ENCODE measurements around the gene KRTAP5-6.
A peak's percentile ranks its signal among the peaks of the same experiment; 100 is the strongest.
"Not testable (repeated sequence)": the region's sequence is repeated elsewhere in the genome, so short reads cannot be mapped to it uniquely, and the experiment has no call there.

The KRTAP5-6 gene

GRCh38 chr11:1661454-1662269 is 35.3 kb upstream of the KRTAP5-6 start:
- not testable (repeated sequence) for DNase-seq

GRCh38 chr11:1662699-1663283 is 34.2 kb upstream of the KRTAP5-6 start:
- DNase-seq, result not testable (repeated sequence)

- no peak for DNase-seq
Observed at GRCh38 chr11:1665313-1665712, 31.7 kb upstream of the KRTAP5-6 start.

DNA sequence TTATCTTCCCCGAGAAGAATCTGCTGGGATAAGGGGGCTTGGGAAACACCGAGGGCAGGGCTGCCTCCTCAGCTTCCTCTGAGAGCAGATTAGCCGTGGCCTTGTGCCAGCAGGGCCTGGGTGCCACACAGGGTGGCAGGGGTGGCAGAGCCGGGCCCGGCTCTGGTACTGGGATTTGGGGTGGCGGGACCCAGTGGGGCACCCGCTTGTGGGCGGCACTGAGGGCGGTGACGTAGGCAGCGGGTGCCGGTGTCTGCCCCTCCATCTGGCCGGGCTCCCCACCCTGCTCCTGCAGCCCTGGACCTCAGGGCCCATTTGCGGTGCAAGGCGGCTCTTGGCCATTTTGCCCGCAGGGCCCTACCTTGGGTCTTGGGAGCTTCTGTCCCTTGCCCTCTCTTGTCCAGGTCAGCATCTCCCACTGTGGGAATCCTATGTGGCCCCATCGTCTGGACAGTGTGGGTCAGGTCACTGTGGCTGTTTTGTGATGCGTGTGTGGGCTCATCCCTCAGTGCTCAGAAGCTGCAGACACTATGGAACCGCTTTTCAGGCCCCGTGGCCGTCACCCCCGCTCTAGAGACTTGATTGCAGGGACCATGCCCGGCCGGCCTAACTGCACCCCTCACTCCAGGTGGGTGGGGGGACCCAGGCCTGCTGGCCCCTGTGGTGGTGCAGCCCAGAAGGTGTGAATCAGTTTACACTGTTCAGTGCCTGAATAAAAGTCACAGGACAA is 29.7 kb upstream of the KRTAP5-6 start:
- peak; percentile 8 for DNase-seq

GRCh38 chr11:1667906-1668305 is 29.1 kb upstream of the KRTAP5-6 start:
- DNase-seq, result peak; percentile 36

DNA sequence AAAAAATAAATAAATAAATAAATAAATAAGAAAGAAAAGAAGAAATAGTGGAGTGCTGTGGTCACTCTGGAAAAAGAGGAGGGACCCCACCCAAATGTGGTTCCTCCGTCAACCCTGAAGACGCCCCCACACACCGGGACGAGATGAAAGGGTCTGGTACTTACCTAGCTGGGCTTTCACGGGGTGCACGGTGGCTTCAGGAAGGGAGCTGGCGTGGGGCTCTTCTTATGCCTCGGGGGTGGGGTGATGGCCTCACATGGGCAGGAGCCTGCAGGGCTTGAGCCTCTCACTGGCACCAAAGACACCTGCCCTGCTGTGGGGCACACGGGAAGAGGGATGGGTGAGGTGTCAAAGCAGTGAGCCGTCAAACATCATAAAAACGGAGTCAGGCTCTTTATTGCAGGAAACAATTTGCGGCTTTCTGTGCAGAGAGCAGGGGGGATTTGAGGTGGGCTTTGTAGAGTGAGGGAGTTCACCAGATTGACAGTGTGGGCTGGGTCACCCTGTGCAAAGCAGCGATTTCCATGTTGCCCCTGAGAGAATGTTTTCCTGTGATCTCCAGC is 28.0 kb upstream of the KRTAP5-6 start:
- DNase-seq, result no peak

DNA sequence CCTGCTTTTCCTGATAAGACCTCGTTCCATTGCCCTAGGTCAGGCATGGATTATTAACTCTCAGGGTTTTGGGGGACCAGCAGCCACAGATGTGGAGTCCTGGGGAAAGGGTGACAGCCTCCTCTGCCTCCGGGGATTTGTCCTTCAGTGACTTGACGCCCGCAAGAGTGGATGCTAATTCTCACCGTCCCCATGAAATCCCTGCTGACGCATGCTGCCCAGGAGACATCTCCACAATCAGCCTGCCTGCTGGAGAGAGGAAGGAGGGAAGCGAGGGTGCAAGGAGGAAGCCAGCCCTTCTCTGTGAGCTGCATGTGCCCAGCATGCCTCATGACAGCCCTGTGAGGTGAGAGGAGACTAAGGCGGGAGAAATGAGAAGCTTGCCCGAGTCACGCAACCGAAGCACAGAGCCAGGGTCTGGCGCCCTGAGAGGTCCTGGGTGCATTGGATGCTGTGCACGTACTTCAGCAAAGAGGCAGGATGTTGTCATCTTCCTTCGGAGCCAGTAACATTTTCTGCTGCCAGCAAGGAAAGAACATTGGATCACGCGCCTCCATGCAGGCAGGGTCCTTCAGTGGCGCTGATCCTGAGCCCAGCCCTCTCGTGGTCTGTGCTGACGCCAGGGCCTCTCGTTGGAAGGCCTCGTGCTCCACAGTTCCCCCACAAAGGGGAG is 27.3 kb upstream of the KRTAP5-6 start:
- peak; percentile 50 for DNase-seq

GRCh38 chr11:1670457-1670856 is 26.5 kb upstream of the KRTAP5-6 start:
- DNase-seq, result not testable (repeated sequence)

DNA sequence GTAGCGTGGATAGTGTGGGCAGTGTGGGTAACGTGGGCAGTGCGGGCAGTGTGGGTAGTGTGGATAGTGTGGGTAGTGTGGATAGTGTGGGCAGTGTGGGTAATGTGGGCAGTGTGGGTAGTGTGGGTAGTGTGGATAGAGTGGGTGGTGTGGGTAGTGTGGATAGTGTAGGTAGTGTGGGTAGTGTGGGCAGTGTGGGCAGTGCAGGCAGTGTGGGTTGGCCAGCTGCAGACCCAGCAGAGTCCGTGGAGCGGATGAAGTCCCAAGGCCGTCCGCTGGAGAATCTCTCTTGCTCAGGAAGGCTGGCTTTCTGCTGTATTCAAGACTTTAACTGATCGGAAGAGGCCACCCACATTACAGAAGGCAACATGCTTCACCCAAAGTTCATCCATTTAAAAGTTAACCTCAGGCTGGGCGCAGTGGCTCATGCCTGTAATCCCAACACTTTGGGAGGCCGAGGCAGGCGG is 26.1 kb upstream of the KRTAP5-6 start:
- DNase-seq, result no peak

DNA sequence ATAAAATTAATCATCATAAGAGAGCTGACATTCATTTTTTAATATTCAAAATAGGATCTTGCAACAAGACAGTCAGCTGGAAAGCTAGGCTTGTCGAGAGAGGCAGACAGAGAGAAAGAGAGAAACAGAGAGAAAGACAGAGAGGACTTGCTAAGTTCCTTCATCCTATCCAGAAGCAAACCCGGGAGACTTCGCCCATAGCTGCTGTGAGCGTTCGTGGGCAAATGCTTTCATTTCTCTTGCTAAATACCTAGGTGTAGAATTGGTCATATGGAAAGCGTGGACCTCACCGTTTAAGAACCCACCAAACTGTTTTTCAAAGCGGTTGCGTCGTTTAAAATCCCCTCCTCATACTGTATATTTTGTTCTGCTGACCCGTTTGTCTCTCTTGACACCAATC is 25.3 kb upstream of the KRTAP5-6 start:
- DNase-seq, result no peak

DNA sequence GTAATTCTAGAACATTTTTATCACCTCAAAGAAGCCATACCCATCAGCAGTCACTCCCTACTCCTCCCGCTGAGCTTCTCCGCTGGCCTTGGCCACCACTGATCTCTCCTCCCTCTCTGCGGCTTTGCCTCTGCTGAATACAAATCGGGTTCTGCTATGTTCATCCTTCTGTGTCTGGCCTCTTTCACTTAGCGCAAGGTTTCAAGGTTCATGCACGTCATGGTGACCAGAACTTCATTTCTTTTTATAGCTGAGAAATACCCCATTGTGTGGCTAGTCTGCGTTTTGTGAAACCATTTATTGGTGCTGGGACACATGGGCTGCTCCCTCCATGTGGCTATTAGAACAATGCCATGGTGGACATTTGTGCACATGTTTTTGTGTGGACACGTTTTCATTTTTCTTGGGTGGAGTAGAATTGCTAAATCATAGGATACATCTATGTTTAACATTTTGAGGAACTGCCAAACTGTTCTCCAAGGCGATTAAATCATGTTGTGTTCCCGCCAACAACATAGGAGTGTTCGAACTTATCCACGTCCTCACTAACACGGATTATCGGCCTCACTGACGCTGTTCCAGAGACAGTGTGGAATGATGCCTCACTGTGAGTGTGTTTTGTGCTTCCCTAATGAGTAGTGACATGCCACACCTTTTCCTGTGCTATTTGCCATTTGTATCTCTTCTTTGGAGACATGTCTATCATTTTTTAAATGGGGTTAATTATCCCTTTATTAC is 24.2 kb upstream of the KRTAP5-6 start:
- peak; percentile 41 for DNase-seq

DNA sequence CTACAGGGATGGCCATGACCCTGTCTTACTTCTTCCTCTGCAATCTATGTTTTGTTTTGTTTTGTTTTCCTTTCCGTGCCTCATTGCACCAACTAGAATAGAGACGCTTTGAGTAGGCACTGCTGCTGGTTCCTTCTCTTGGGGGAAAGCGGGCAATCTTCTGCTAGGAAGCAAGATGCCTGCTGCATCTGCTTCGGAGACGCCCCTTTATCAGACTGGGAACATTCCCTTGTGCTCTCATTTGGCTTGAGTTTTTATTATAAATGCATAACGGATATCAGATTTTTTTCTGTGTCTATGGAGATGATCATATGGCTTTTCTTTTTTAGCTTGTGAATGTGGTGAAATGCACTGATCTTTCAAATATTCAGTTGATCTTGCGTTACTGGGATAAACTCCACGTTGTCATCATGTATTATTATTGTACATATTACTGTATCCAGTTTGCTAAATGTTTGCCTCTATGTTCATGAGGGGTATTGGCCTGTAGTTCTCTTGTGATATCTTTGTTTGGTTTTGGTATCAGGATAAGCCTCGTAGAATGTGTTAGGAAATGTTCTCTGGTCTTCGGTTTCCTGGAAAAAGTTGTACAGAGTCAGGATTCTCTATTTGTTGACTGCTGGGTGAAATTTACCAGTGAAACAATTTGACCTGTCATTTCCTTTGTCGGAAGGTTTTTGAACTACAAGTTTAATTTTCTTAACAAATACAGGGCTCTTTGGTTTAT is 23.4 kb upstream of the KRTAP5-6 start:
- no peak for DNase-seq

GRCh38 chr11:1674173-1675131 is 22.5 kb upstream of the KRTAP5-6 start:
- no peak for DNase-seq

- DNase-seq, result no peak
Observed at GRCh38 chr11:1675536-1676228, 21.3 kb upstream of the KRTAP5-6 start.

DNA sequence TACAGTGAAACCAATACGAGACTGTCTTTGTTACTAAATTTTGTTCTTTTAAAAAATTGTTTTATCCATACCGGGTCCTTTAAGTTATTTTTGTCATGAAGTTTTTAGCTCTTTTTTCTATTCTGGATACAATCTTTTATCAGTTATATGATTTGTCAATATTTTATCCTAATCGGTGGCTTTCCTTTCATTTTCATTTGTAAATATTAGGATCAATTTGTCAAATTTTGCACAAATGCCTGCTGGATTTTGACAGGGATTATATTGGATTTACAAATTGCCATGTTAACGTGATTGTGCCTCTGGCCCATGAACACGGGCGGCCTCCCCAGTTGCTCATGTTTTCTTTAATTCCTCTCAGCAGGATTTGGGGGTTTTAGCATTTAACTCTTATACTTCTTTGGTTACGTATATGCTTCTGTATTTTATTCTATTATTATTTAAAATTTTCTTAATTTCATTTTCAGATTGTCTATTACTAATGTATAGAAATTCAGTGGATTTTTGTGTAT is 20.7 kb upstream of the KRTAP5-6 start:
- no peak for DNase-seq

GRCh38 chr11:1679881-1680280 is 17.1 kb upstream of the KRTAP5-6 start:
- no peak for DNase-seq

DNA sequence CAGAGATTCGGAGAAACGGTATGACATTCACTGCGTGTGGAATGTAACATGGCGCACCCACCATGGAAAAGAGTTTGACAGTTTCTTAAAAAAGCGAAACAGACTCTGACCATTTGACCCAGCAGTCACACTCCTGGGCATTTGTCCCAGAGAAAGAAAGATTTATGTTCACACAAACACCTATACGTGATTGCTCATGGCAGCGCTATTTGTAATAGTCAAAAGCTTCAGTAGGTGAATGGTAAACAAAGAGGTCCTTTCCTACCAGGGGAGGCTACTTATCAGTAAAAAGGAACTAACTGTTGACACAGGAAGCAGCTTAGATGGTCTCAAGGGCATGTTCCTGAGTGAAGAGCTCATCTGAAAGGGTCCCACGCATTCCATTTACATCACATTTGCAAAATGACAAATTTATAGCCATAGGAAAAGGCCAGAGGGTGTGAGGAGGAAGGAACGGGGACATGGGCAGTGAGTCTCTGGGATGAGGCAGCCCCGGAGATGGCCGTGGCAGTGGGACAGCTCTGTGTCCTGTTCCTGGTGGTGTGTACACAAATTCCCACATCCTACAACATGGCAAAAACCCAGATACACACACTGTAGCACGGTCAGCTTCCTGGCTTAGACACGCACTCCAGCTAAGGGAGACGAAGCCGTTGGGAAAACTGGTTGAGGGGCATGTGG is 14.6 kb upstream of the KRTAP5-6 start:
- no peak for DNase-seq

DNA sequence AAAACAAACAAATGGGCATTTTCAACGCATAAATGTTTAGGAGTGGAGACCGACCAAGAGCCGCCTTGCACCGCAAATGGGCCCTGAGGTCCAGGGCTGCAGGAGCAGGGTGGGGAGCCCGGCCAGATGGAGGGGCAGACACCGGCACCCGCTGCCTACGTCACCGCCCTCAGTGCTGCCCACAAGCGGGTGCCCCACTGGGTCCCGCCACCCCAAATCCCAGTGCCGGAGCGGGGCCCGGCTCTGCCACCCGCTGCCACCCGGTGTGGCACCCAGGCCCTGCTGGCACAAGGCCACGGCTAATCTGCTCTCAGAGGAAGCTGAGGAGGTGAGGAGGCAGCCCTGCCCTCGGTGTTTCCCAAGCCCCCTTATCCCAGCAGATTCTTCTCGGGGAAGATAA is 13.8 kb upstream of the KRTAP5-6 start:
- not testable (repeated sequence) for DNase-seq
